Renal pelvis (tissue), 4 donors: ENCODE measurements around the gene UBA3. TPM values are rescaled to one million over a fixed set of nuclear protein-coding genes. Genes with fewer than 3 reads are reported as not detected.

Experiments
- DNase-seq: peaks from one replicate; pipeline ENCODE4 v3.0.0-alpha.2; 2013
- polyA plus RNA-seq, 3 donors: library from polyadenylated mRNA; unstranded; fragments of 120-200 nt; gene quantifications; one replicate each; pipeline ENCODE4 v1.2.1, GENCODE V29; 2013; ENCODE audit not compliant: insufficient read length in 3 of 3

Gene UBA3
- polyA plus RNA-seq, 3 donors, result 61.9 to 79.9 (median 74.4) TPM

- DNase-seq, result no peak
These were observed 66.1 kb downstream of the UBA3 start for GRCh38 chr3:69014022-69014580.

DNA sequence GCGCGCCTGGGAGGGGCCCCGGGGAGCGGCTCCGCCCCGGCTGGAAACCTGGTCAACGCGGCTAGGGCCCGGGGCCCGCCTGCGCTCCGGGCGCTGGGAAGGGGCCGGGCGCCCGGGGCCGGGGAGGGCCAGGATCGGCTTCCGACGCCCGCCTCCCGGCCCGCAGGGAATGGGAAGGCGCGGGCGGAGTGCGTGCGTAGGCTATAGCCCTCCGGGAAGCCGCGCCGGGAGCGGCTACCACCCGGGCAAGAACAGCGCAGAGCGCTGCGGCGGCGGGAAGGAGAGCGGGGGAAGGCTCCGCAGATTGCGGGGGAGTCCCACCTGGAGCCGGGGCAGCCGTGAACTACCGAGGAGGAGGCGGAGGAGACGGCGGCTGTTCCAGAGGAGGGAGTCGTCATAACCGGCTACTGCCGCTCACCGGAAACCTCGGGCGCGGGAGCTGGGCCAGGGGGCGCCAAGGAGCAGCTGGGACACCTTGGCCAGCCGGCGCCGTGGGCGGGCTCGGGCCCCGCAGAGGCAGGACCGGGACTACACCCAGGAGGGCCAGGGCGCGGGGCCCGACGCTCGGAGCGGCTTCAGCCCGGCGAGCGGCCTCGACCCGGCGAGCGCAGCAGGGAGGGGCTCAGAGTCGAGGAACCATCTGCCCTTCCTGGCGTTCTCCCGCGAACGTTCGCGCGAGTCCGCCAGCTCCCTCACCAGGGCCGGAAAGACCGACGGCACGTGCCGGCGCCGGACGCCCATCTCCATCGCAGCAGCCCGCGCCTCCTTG, 66.7 kb downstream of the UBA3 start, which contains the start of gene EOGT:
EOGT (minus strand) TSS at position 432 of the 769 bp plus-strand sequence. CDS start 3,838 bp downstream, outside the sequence.
- DNase-seq, result peak; percentile 77

- DNase-seq, result peak; percentile 39
These were observed 67.3 kb downstream of the UBA3 start for GRCh38 chr3:69012800-69013252.

DNA sequence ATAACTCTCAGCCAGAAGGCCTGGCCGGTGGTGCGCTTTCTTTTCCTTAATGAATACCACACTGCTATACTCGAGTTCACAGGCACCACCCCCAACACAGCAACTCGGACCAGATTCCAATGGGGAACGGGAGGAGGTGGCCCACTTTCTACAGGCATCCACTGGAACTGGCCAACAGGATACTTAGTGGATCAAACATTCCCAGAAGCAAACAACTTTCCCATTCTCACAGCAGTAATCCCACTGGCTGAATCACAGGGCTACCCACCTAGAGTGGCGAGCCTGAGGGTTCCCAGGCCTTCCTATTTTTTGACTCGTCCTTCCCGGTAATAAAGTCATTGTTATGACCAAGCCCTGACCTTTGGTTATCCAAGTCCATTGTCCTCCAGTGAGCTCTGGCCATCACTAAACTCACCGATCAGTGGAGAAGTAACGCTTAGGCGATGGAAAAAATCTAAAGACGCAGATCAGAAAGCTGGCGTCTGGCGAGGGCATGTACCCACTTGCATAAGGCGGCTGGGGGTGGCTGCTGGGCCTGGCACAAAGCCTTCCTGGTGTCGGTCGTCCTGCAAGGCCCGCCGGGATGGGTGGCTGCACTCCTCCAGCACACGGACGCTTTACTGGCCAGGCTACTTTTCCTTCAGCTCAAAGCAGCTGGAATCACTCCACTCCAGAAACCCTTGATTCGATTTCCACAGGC, 67.9 kb downstream of the UBA3 start:
- peak; percentile 40 for DNase-seq

- no peak for DNase-seq
These were observed 69.0 kb downstream of the UBA3 start for GRCh38 chr3:69011096-69011730.

DNA sequence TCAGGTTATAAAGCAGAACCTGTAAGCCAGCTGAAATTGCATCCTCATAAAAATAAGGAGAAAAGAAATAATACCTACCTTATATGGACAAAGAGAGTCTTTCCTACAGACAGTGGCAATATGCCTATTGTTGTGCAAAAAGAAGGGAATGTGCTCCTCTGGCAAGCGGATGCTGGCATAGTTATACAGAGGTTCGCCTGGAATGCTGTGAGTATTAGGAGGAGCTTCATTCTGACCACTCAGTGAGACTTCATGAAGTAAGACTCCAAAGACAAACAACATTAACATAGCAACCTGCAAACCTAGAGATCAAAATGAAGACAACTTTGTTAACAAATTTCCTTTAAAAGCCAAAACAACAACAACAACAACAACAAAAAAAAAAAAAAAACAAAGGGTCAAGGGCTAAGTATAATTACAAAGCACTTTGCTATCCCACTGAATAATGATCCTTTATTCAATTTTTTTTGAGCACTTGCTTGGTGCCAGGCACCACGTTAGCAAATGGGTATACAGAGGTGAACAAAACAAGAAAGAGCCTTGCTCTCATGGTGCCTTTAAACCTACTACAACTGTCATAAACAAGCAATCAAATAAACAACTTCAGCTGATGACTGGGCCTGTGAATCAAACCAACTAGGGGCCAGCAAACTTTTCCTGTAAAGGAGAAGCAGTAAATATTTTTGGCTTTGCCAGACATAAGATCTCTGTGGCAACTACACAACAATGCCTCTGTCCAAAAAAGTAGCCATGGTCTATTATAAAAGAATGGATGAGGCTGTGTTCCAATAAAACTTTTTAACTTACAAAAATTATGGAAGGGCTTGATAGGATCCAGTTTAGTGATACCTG, 70.4 kb downstream of the UBA3 start:
- DNase-seq, result no peak

- DNase-seq, result no peak
These were observed 71.2 kb downstream of the UBA3 start for GRCh38 chr3:69008980-69009379.

GRCh38 chr3:69005791-69006482, 74.2 kb downstream of the UBA3 start:
- no peak for DNase-seq

- DNase-seq, result peak; percentile 11
These were observed 74.9 kb downstream of the UBA3 start for GRCh38 chr3:69005071-69005790.

Other genes with a start within 250 kb of the UBA3 start
- 1 to 10 TPM in 1 of 3 donors, under 1 TPM in 2; 0.80 to 1.2 (median 0.94) TPM for gene TAFA4, start 147.8 kb downstream of the UBA3 start, polyA plus RNA-seq
- gene EOGT, start 66.7 kb downstream of the UBA3 start, polyA plus RNA-seq, result 10 to 100 TPM in 2 of 3 donors, 1 to 10 TPM in 1; 8.4 to 13.1 (median 12.6) TPM
- 10 to 100 TPM; 34.5 to 50.7 (median 43.4) TPM for gene TMF1, start 28.0 kb downstream of the UBA3 start, polyA plus RNA-seq
- 100 to 1,000 TPM in 1 of 3 donors, 10 to 100 TPM in 2; 95.5 to 110 (median 97.3) TPM for gene ARL6IP5, start 4.6 kb upstream of the UBA3 start, polyA plus RNA-seq
- under 1 TPM; 0.05 to 0.10 (median 0.07) TPM for gene LMOD3, start 42.2 kb upstream of the UBA3 start, polyA plus RNA-seq